ENCODE measurements around the gene TBC1D22A.
"Not testable (repeated sequence)": the region's sequence is repeated elsewhere in the genome, so short reads cannot be mapped to it uniquely, and the experiment has no call there.

The TBC1D22A gene

GRCh38 chr22:47163856-47164513 lies 401.5 kb downstream of the TBC1D22A start:
- no peak for DNase-seq

GRCh38 chr22:47164514-47165337 lies 402.3 kb downstream of the TBC1D22A start:
- DNase-seq, result no peak

GRCh38 chr22:47165338-47166032 lies 403.0 kb downstream of the TBC1D22A start:
- no peak for DNase-seq

- no peak for DNase-seq
Measured at GRCh38 chr22:47166033-47166404, 403.6 kb downstream of the TBC1D22A start.

- no peak for DNase-seq
Measured at GRCh38 chr22:47166446-47167016, 404.1 kb downstream of the TBC1D22A start.

- no peak for DNase-seq
Measured at GRCh38 chr22:47167056-47167455, 404.6 kb downstream of the TBC1D22A start.

GRCh38 chr22:47167921-47168320 lies 405.5 kb downstream of the TBC1D22A start:
- not testable (repeated sequence) for DNase-seq

- no peak for DNase-seq
Measured at GRCh38 chr22:47168441-47168840, 406.0 kb downstream of the TBC1D22A start.

- no peak for DNase-seq
Measured at GRCh38 chr22:47168900-47169800, 406.7 kb downstream of the TBC1D22A start.

GRCh38 chr22:47169801-47170140 lies 407.3 kb downstream of the TBC1D22A start:
- DNase-seq, result no peak

GRCh38 chr22:47170511-47171440 lies 408.3 kb downstream of the TBC1D22A start:
- not testable (repeated sequence) for DNase-seq

GRCh38 chr22:47171441-47172221 lies 409.2 kb downstream of the TBC1D22A start:
- no peak for DNase-seq

GRCh38 chr22:47172771-47173534 lies 410.5 kb downstream of the TBC1D22A start:
- no peak for DNase-seq

GRCh38 chr22:47173535-47174021 lies 411.1 kb downstream of the TBC1D22A start:
- DNase-seq, result no peak

- no peak for DNase-seq
Measured at GRCh38 chr22:47174096-47174495, 411.6 kb downstream of the TBC1D22A start.

GRCh38 chr22:47174671-47175112 lies 412.2 kb downstream of the TBC1D22A start:
- DNase-seq, result no peak

GRCh38 chr22:47175151-47176025 lies 412.9 kb downstream of the TBC1D22A start:
- no peak for DNase-seq

GRCh38 chr22:47176026-47176389 lies 413.6 kb downstream of the TBC1D22A start:
- DNase-seq, result no peak
